HFFc6 (cell line): ENCODE data around the gene ANKRD36. TPM values are rescaled to one million over a fixed set of nuclear protein-coding genes. Genes with fewer than 3 reads are reported as not detected.
"Not testable (repeated sequence)": the region's sequence is repeated elsewhere in the genome, so short reads cannot be mapped to it uniquely, and the experiment has no call there.

Source experiments
- DNase-seq: peaks from one replicate; pipeline ENCODE4 v3.0.0-alpha.2; 2018
- H3K27ac Mint-ChIP-seq: 2 replicates; pipeline ENCODE4 v1.8.0; 2020; ENCODE audit warnings: mild to moderate bottlenecking, mixed read lengths
- H3K27me3 Mint-ChIP-seq: 2 replicates; pipeline ENCODE4 v1.8.0; 2021; ENCODE audit warnings: mild to moderate bottlenecking, moderate library complexity, mixed read lengths; ENCODE audit not compliant: insufficient read depth
- H3K36me3 Mint-ChIP-seq: 2 replicates; pipeline ENCODE4 v1.8.0; 2021; ENCODE audit warnings: low read depth, mixed read lengths
- H3K4me1 Mint-ChIP-seq: 2 replicates; pipeline ENCODE4 v1.8.0; 2020; ENCODE audit warnings: low read depth, mixed read lengths
- H3K4me3 Mint-ChIP-seq: 2 replicates; pipeline ENCODE4 v1.8.0; 2020; ENCODE audit warnings: mild to moderate bottlenecking, moderate library complexity, mixed read lengths
- H3K9me3 Mint-ChIP-seq: 2 replicates; pipeline ENCODE4 v1.8.0; 2020; ENCODE audit warnings: mild to moderate bottlenecking, mixed read lengths
- total RNA-seq, 6 experiments: library from RNA; stranded (reverse); fragmentation: NEBNext Ultra II Directional; extraction: Animal tissue kit (Norgen Biotek cat#: 25700); gene quantifications; 2 replicates in 1 of 6; 3 replicates in 5 of 6; pipeline ENCODE4 v1.2.3, GENCODE V29; 2021

Gene ANKRD36
- total RNA-seq, 6 experiments from 2014 or later = 4.3 to 6.9 (median 5.7) TPM

- not testable (repeated sequence) for H3K9me3 Mint-ChIP-seq, H3K27me3 Mint-ChIP-seq, H3K4me3 Mint-ChIP-seq, H3K27ac Mint-ChIP-seq, DNase-seq, H3K4me1 Mint-ChIP-seq, H3K36me3 Mint-ChIP-seq
Measured at GRCh38 chr2:97293687-97294086, 180.7 kb downstream of the ANKRD36 start.

Other genes with a start within 250 kb of the ANKRD36 start
- 10 to 100 TPM; 11.6 to 13.7 (median 12.7) TPM for gene SEMA4C, start 243.1 kb upstream of the ANKRD36 start, total RNA-seq
- gene FAM178B, start 126.6 kb upstream of the ANKRD36 start, total RNA-seq = not detected
- gene FAHD2B, start 18.3 kb upstream of the ANKRD36 start, total RNA-seq = 1 to 10 TPM; 2.7 to 6.6 (median 3.9) TPM